ENCODE results near the gene SLC7A7. TPM values are rescaled to one million over a fixed set of nuclear protein-coding genes. Genes with fewer than 3 reads are reported as not detected.

The SLC7A7 gene
- total RNA-seq, 1 experiment from 2014 or later: 3.1 TPM

- H3K27me3 Mint-ChIP-seq (ENCODE audit: low read depth): peaks cover 2% of the 10 kb centered on the region
- Histone ChIP-seq H2BK120ac (ENCODE audit: low read depth, low read length, poor library complexity, severe bottlenecking) (no peak overlapping the region), H2AFZ (ENCODE audit: low read length) (no peak overlapping the region), H3K14ac (ENCODE audit: insufficient read depth, low read length) (peak overlapping the region; percentile 43; the same call in 1 of the 2 replicates), H4K91ac (ENCODE audit: insufficient read length, low read depth, low read length) (no peak overlapping the region), H3K23me2 (ENCODE audit: insufficient read length, low read depth, low read length, poor library complexity, severe bottlenecking) (no peaks in the 10 kb centered on the region), H4K5ac (ENCODE audit: insufficient read length, low read depth, low read length) (no peak overlapping the region), H2AK5ac (ENCODE audit: insufficient read length, low read length) (no peak overlapping the region), H3K27me3 (ENCODE audit: insufficient read depth, low read length) (no peaks in the 10 kb centered on the region), H4K8ac (replicated peaks; ENCODE audit: insufficient read length, low read depth, low read length) (no peak overlapping the region), H3K79me1 (ENCODE audit: insufficient read depth, low read depth, low read length, poor library complexity, severe bottlenecking) (no peaks in the 10 kb centered on the region), H3K4me1 (ENCODE audit: insufficient read depth, low read length) (peaks cover 9% of the 10 kb centered on the region; the same call in 1 of the 2 replicates), H3T11ph (ENCODE audit: low read length) (no peak overlapping the region), H3K4me2 (ENCODE audit: insufficient read depth, insufficient read length, low read length) (no peak overlapping the region), H3K79me2 (ENCODE audit: insufficient read depth, low read length) (no peaks in the 10 kb centered on the region; the same call in 1 of the 2 replicates), H2BK5ac (ENCODE audit: insufficient read length, low read length) (no peak overlapping the region), H3K4ac (ENCODE audit: low read depth, low read length) (no peak overlapping the region; the same call in 1 of the 2 replicates), H3K18ac (ENCODE audit: insufficient read length, low read depth, low read length) (peak overlapping the region; percentile 39), H2BK15ac (ENCODE audit: low read depth, low read length) (no peak overlapping the region), H3K9ac (ENCODE audit: extremely low read depth, insufficient read length, low read length) (no peak overlapping the region), H3K27ac (ENCODE audit: insufficient read length, low read depth, low read length) (no peak overlapping the region), H2BK12ac (ENCODE audit: insufficient read length, low read depth, low read length) (peak overlapping the region; percentile 19), H4K20me1 (ENCODE audit: control insufficient read depth, insufficient read depth, insufficient read length) (no peaks in the 10 kb centered on the region), H2BK20ac (ENCODE audit: low read depth, low read length, poor library complexity, severe bottlenecking) (no peak overlapping the region), H3K56ac (ENCODE audit: insufficient read length, low read depth, low read length) (no peak overlapping the region), H3K23ac (ENCODE audit: insufficient read length, low read depth, low read length) (no peak overlapping the region), H3K9me3 (ENCODE audit: control insufficient read depth, low read depth, low read length) (no peaks in the 10 kb centered on the region)
- H3K4me3 Mint-ChIP-seq: no peak overlapping the region
- TF ChIP-seq, protein P1, sequence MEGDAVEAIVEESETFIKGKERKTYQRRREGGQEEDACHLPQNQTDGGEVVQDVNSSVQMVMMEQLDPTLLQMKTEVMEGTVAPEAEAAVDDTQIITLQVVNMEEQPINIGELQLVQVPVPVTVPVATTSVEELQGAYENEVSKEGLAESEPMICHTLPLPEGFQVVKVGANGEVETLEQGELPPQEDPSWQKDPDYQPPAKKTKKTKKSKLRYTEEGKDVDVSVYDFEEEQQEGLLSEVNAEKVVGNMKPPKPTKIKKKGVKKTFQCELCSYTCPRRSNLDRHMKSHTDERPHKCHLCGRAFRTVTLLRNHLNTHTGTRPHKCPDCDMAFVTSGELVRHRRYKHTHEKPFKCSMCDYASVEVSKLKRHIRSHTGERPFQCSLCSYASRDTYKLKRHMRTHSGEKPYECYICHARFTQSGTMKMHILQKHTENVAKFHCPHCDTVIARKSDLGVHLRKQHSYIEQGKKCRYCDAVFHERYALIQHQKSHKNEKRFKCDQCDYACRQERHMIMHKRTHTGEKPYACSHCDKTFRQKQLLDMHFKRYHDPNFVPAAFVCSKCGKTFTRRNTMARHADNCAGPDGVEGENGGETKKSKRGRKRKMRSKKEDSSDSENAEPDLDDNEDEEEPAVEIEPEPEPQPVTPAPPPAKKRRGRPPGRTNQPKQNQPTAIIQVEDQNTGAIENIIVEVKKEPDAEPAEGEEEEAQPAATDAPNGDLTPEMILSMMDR (conservative IDR thresholded peaks at IDR 0.05): no peak
- peaks cover 0 to 4% (median 2%) of the 10 kb centered on the region in 3 experiments; a peak in 3 of 7 replicates for H3K36me3 Mint-ChIP-seq (ENCODE audit: insufficient read depth in 1 of 3, low read depth in 3 of 3)
- DNase-seq: no peak
- peaks cover 17 to 18% of the 10 kb centered on the region in 2 experiments for H3K4me1 Mint-ChIP-seq
- WGBS (ENCODE audit: extremely low coverage, insufficient read length, low lambda C conversion rate): no CpG with 5 or more reads among the region's 5 CpGs
- peak overlapping the region; percentile 5 to 82 (median 73); a peak in 6 of 7 replicates for H3K27ac Mint-ChIP-seq
- peaks cover 2 to 3% of the 10 kb centered on the region in 2 experiments; a peak in 3 of 5 replicates for H3K9me3 Mint-ChIP-seq
Observed at GRCh38 chr14:22796087-22796707, 19.0 kb downstream of the SLC7A7 start.

Data from H9 (cell line).